Medulla oblongata (tissue), 1 donor: ENCODE data around the gene SH3TC2.

Source experiments
- DNase-seq: peaks from one replicate; pipeline ENCODE4 v3.0.0-alpha.2; 2015; ENCODE audit errors: extremely low spot score

The SH3TC2 gene

GRCh38 chr5:149001162-149001561, 61.7 kb downstream of the SH3TC2 start:
- DNase-seq, result no peak

- no peak for DNase-seq
Measured at GRCh38 chr5:148999741-149000140, 63.1 kb downstream of the SH3TC2 start.

GRCh38 chr5:148998174-148998797, 64.6 kb downstream of the SH3TC2 start:
- peak; percentile 82 for DNase-seq

- DNase-seq, result no peak
Measured at GRCh38 chr5:148996270-148996669, 66.6 kb downstream of the SH3TC2 start.

DNA sequence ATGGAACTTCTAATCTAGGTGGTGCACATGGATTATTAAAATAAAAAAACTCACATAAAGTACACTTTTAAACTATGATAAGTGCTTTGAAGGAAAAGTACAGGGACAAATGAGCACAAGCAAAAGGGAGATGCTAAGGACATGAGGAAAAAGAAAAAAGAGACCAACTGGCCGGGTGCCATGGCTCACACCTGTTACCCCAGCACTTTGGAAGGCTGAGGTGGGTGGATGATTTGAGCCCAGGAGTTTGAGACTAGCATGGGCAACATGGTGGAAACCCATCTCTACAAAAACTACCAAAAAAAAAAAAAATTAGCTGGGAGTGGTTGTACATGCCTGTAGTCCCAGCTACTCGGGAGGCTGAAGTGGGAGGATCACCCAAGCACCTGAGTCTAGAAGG, 67.1 kb downstream of the SH3TC2 start:
- no peak for DNase-seq

DNA sequence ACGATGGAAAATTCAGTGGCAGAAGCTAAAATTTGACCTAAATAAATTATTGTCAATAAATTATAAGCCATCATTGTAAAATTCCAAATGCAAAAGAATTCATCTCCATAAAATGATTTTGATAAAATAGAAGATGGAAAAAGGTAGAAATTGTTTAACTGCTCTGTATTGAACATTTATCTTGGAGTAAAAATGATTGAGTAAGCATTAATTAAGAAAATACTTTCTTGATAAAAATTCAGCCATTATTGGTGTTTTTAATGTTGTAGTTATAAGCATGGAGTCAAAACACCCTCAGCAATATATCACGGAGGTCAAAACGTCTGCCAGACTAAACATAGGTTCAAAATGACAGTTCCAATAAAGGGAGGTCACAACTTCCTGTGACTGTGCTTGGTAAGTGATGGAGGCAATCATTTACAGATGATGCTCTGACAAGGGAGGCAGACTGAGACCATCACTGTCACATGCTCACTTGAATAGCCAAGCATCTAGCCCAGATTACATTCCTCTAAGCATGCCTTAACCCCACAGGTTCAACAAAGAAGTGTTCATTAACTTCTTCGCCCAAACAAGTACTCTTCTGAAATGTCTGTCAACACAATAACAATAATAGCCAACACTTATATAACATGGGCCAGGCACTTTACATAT, 69.5 kb downstream of the SH3TC2 start:
- no peak for DNase-seq

GRCh38 chr5:148992265-148992664, 70.6 kb downstream of the SH3TC2 start:
- no peak for DNase-seq

DNA sequence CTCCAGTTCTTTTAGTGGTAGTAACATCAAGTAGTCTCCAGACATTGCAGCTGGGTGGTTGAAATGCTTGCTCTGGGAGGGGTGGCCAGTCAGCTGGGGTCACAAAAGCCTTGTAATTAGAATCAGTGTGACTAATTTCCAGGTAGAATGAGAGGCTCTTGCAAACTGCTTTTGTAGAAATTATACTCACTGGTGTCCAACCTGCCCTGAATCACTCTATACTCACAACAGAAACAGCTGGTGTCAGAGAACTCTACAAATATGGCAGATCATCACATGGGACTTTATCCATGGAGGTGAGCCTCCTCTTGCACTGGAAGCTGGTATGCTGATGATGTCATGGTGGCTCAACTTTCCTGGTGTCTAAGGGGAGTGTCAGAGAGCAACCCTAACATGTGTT, 71.3 kb downstream of the SH3TC2 start:
- DNase-seq, result no peak

DNA sequence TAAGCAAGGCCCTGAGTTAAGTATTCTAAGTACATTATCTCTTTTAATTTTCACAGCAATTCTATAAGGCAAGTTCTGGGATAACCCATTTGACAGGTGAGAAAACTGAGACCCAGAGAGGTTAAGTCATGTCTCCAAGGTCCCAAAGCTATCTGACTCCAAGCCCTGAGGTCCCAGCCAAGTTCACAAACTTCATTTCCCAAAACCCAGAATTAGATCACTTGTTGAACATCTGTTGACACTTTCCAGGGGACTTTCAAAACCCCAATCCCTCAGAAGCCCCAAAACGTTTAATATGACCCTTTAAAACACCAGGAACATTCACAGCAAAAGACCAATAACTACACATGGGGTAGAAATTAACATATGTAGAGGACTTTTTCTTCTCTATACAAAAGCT, 72.0 kb downstream of the SH3TC2 start:
- no peak for DNase-seq

DNA sequence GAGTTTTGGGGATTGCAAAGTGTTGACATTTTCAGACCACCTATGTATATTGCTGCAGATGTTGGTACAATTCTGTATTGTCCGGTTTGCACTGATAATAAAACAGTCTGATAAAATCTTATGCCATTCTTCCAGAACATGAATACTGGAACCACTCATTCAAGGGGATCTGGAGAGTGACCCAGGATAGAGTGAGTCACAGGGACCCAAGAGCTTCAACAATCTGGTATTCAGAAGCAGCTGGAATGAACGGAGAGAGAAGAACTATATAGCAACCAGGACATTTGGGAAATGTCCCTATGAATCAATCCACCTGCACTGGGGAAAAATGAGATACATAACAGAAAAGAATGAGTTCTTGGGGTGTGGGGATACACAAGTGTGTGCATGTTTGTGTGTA, 73.3 kb downstream of the SH3TC2 start:
- DNase-seq, result no peak

- DNase-seq, result no peak
Measured at GRCh38 chr5:148988328-148988727, 74.5 kb downstream of the SH3TC2 start.

- DNase-seq, result no peak
Measured at GRCh38 chr5:148986636-148987035, 76.2 kb downstream of the SH3TC2 start.

DNA sequence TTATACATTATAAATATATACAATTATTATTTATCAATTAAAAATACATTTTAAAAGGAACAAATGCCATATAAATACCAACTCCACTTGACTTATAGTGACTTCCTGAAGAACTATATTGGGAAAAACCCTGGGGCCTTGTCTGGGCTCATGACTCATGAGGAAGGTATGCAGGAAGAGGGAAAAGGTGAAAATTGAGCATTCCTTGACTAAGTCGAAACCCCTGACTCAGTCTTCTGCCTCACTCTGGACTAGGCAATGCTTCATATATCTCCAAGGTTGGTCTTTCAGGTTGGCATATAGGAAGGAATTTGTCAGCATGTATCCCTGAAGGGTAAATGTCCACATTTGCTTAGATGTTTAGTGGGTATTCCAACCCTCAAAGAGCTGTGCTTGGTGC, 78.5 kb downstream of the SH3TC2 start:
- DNase-seq, result no peak

GRCh38 chr5:148981353-148981752, 81.5 kb downstream of the SH3TC2 start:
- no peak for DNase-seq

DNA sequence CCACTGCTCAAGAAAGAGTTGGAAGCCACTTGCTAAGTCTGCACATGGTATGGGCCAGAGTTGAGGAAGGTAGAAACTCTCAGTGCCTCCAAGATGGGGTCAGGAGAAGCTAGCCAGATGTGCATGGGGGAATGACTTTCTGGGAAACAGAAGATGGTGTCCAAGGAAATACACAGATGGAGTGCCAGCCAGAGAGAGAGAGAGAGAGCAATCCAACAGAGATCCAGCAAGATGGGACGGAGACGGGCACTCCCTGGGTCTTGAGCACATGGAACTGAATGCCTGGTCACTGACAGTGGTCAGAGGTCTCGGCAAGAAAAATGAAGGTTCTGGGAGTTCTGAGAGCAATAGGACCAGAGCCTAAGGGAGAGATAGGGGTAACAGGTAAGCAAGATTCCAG, 82.1 kb downstream of the SH3TC2 start:
- DNase-seq, result no peak

DNA sequence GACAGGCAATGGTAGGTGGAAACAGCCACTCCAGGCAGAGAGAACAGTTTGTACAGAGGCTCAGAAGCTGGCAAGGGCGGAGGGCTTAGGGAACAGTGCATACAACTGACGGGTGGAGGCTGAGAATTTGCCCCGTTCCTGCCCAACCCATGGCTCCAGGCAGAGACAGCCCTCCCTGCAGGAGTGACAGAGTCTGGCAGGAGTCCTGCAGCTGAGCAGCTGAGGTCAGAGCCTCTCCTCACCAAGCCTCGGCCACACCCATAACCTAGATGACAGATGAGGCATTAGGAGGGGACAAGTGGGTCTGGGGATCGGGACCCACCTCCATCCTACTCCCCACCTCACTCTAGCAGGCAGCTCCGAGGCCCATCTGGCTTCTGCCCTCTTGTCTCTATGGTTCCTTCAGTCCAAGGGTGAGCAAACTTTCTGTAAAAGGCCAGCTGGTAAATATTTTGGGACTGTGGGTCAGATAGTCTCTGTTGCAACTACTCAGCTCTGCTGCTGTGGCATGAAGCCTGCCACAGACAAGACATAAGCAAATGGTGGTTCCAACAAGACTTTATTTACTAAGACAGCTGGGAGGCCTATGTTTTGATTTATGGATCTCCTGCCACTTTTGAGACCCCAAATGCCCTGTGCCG, 83.7 kb downstream of the SH3TC2 start:
- DNase-seq, result no peak

DNA sequence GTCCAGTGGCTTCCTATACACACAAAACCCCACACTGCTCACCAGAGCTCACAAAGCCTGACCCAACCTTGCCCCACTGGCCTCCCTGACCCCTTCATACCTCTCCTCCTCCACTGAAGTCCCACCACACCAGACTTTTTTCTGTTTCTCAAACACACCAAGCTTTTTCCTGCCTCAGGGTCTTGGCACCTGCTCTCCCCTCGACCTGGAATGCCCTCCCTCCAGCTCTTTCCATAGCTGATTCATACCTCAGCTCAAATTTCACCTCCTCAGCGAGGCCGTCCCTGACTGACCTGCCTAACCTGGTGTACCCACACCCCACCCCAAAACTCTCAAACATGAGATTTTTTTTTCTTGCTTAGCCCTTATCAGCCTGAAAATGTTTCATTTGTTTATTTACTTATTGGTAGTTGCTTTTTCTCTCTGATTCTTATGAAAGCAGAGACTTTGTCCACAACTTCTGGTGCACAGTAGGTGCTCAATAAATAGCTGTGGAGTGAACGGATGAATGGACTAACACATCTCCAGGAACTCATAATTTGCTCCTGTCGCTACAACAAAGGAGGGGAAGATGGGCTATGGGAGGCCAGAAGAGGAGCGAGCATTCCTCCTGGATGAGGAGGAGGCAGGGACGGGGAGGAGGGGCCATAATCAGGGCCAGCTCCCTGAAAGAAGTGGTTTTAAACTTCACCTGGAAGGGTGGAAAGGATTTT, 84.3 kb downstream of the SH3TC2 start:
- no peak for DNase-seq

DNA sequence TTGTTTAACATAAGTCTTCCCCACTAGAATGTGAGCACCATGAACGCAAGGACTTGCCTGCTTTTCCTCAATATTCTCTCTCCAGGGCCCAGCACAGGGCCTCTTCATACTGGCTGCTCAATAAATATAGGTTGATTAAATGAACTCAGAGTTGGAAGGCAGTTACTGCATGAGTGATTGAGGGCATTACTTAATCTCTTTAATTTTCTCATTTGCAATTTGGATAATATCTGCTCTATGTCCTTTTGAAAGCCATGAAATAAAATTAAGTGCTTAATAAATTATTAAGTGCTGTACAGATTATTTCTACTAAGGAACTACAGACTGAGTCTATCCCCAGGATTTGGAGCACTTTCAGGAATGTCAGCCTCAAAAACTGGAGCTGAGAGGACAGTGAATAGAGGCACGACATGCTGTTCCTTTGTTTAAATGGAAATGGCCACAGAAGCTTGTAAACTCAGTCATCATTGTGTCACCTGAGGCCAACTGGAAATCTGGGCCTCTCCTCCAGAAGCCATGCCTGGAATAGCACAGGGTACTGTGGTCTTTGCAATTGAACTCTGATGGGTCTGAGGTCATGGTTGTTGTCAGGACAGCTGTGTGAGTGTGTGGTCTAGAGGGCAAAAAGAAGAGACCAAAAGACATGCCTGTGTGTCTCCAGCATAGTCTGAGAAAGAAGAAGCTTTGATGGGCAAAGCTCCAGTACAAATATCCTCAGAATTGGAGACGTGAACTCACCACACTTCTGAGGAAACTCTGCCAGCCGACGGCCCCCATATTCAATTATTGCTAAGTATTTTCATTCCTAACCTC, 86.1 kb downstream of the SH3TC2 start:
- no peak for DNase-seq

GRCh38 chr5:148974642-148975327, 88.1 kb downstream of the SH3TC2 start:
- DNase-seq, result no peak

DNA sequence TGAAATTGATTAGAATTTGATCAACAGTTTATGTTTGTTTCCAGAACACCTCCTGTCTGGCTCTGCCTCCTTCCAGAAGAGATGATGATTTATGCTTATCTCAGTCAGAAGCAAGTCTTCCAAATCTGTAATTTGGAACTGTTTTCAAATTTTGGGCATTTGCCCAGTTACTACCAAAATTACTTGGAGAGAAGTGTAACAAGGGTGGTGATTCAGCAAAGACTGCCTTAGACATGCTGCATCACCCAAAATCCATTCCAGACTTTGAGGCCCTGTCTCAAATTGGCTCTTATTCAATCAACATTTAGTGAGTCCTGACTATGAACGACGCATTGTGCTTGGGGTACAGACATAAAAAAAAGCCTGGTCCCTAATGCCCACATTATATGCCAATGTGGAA, 89.4 kb downstream of the SH3TC2 start:
- DNase-seq, result no peak

DNA sequence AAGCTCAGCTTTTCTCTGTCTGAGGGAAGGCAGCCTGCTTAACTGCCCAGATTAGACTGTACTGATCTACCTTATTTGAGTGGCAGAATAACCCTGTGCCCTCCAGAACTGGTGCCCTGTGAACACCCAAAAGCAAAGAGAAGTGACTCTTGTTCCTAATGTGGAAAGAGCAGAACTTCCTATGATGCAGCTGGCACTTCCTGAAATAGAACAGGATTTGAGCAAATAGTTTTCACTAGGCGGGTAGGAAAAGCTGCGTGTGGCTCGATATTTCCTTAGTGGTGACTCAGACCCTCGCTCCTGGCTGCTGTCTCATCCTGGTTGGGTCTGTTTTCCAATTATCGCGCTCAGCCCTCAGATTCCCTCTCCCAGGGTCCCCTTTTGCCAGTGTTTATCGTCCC, 89.9 kb downstream of the SH3TC2 start:
- DNase-seq, result no peak
